GM21360 (cell line): ENCODE results near the gene IL6.
"Not testable (repeated sequence)": the region's sequence is repeated elsewhere in the genome, so short reads cannot be mapped to it uniquely, and the experiment has no call there.

ENCODE experiments used
- ATAC-seq: cut with Tn5 transposase; IDR thresholded peaks from one replicate; pipeline ENCODE4 v1.9.1; 2021; ENCODE audit warnings: mild to moderate bottlenecking, moderate library complexity; ENCODE audit not compliant: unreplicated experiment

The IL6 gene

DNA sequence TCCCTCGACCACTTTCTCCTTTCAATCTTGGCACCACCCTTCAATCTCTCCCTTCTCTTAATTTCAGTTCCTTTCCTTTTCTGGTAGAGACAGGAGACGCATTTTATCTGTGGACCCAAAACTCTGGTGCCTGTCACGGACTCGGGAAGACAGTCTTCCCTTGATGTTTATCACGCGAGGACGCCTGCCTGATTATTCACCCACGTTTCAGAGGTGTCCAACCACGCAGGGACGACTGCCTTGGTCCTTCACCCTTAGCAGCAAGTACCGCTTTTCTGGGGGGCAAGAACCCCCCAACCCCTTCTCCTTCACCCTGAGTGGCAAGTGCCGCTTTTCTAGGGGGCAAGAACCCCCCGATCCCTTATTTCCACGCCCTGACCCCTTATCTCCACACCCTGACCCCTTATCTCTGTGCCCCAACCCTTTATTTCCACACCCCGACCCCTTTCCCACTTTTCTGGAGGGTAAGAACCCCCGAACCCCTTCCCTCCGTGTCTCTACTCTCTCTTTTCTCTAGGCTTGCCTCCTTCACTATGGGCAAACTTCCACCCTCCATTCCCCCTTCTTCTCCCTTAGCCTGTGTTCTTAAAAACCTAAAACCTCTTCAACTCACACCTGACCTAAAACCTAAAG lies 22.9 kb upstream of the IL6 start:
- ATAC-seq = not testable (repeated sequence)

DNA sequence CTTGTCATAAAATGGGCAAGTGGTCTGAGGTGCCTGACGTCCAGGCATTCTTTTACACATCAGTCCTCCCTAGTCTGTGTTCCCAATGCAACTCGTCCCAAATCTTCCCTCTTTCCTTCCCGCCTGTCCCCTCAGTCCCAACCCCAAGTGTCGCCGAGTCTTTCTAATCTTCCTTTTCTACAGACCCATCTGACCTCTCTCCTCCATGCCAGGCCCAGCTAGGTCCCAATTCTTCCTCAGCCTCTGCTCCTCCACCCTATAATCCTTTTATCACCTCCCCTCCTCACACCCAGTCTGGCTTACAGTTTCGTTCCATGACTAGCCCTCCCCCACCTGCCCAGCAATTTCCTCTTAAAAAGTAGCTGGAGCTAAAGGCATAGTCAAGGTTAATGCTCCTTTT lies 22.3 kb upstream of the IL6 start:
- ATAC-seq = not testable (repeated sequence)

- not testable (repeated sequence) for ATAC-seq
Measured at GRCh38 chr7:22705874-22706273, 21.1 kb upstream of the IL6 start.

GRCh38 chr7:22707026-22707691 lies 19.8 kb upstream of the IL6 start:
- ATAC-seq = not testable (repeated sequence)

DNA sequence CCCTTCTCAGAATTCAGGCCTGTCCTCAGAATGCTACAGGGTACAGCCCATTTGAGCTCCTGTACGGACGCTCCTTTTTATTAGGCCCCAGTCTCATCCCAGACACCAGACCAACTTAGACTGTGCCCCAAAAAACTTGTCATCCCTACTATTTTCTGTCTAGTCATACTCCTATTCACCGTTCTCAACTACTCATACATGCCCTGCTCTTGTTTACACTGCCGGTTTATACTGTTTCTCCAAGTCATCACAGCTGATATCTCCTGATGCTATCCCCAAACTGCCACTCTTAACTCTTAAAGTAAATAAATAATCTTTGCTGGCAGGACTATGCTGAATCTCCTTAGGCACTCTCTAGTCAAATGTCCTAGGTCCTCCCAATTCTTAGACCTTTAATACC lies 18.8 kb upstream of the IL6 start:
- ATAC-seq = not testable (repeated sequence)

- not testable (repeated sequence) for ATAC-seq
Measured at GRCh38 chr7:22708677-22709061, 18.3 kb upstream of the IL6 start.

DNA sequence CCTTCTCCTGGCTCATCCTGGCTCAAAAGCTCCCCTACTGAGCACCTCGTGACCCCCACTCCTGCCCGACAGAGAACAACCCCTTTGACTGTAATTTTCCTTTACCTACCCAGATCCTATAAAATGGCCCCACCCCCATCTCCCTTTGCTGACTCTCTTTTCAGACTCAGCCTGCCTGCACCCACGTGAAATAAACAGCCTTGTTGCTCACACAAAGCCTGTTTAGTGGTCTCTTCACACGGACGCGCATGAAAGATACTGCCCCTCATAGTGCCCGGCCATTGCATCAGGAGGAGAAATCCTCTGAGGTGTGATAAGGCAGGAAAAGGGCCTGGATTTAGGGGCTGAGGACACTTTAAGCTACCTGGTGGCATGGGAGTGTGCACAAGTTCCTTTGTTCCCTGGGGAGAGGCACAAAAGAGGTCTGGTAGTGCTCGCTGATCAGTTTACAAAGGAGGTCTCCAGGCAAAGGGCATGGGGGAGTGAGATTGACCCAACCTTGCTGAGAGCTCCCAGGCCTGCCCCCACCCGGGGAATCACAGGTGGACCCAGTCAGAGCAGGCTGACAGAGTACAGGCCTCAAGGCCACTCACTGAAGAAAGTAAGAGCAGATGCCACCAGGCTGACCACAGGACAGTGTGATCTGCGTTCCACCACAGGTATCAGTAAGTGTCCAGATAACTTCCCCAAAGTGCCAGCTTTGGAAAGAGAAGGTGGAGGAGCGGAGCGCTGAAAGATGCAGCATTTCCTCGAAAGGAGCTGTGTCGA lies 17.8 kb upstream of the IL6 start:
- not testable (repeated sequence) for ATAC-seq

GRCh38 chr7:22709857-22710256 lies 17.1 kb upstream of the IL6 start:
- ATAC-seq = no peak

DNA sequence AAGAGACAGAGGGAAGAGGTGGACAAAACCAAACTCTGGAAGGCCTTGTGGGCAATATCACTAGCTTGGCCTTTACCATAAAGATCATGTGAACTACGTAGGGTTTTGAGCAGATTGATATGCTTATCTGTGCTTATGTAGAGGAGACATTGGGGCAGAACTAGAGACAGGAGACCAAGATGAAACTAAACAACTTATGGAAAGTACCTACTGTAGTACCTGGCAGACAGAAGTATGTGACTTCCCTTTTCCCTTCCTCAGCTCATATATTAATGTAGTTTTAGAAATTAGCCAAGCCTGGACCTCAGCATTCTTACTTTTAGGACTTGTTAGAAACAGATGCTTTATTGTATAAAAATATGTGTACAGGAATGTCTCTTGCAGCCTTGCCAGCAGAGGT lies 14.0 kb upstream of the IL6 start:
- no peak for ATAC-seq

DNA sequence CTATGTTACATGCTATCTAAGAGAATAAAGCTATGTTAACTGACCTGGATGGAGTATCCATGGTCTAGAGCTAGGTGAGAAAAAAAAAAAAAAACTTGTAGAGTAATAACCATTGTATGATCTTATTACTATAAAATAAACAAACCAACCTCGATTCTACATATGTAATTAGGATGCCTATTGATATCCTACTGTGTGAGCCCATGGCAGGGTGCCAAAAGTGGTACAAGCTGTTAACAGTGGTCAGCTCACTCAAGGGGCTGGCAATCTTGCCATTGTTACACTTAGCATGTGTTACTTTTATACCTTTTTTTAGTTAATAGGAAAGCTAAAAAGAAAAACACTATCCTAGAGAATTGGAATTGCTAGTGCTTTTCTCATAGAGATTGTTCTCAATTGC lies 13.5 kb upstream of the IL6 start:
- no peak for ATAC-seq

DNA sequence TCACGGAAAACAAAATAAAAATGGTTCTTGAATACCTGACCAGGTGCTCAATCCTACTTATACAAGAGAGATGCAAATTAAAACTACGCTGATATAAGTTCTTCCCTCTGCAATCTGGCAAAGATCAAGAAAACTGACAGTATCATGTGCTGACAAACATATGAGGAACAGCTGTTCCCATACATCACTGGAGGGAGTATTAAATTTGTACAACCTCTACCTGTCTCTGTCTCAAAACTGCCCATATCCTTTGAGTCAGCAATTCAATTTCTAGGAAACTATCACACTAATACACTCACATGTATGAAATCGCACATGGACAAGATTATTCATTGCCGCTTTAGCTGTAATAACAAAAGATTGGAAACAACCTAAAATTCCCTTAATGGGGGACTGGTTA lies 11.0 kb upstream of the IL6 start:
- ATAC-seq = no peak

DNA sequence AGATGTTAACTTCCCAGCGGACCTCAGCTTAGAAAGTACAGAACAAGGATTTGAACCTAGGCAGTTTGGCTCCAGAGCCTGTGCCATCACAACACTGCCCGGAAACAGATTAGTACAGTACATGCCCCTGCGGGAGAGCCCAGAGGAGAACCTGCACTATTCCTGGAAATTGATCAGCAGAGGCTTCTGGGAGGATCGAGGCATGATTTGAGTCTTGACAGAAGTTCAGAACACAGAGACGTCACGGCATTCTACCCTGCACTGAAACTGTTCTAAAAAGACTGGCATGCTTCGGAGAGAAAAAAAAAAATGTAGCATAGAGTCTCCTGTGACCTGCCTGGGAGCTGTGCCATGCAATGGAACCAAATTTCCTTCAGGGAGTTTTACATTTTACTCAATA lies 9.2 kb upstream of the IL6 start:
- no peak for ATAC-seq

DNA sequence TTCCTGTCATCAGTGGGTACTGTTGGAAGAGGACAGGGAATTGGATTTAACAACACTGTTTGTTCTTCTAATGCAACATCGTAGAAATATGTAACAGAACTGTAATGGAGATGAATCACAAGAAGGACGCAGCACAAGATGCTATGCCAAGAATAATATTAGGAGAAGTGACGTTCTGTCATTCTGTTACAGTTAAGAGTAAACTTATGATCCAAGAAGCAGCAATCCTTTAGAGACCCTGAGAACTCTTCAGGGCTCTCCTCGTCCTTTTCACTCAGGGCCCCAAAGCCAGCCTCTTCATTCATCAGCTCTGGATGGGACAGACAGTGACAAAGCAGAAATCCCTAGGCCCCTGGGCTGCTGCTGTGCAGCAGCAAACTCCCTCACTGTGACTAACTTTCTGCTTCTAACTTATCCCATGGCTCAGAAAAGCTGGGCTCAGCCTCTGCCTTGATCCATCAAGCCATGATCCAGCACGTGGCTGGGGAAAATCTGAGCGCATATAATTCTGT lies 8.7 kb upstream of the IL6 start:
- ATAC-seq = no peak

- ATAC-seq = no peak
Measured at GRCh38 chr7:22718911-22719420, 8.0 kb upstream of the IL6 start.

DNA sequence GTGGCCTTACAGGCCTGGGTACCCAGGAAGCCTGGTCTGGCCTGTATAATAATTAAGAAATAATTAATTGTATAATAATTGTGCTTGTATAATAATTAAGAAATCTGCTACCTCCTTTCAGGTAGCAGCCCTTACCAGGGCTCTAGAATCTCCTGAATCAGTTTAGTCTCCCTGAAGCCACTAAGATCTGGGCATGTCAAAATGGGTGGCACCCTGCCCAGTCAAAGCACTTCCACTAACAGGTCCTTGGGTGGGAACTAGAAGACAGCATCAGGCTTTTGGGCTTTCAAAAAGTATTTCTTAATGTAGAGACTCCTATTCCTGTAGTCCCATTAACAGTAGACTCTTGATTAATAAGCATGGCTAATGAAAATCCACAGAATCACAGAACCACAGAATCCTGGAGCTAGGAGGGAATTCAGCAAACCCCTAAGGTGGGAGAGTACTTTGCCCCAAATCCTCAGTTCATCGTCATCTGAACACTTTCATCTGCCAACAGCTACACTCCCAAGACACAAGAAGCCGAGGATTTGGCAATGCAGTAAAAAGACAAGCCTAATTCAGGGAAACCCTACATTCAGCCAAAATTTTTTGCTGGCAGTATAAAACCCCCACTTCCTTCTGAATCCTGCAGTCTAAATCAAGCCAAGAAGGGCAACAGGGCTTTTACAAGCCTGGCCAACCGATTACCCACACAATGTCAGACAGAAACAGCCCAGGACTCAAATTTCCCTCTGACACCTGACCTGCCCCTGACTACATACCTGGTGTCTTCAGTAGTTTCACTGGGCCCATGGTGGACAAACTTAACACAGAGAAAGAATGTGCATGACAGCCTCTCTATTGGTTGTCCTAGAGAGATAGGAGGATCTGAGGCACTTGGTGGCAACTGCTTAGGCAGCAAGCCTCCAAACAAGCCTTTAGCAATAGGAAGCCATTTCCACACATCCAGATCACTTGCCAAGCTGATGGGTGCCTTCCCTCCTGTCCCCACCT lies 5.9 kb upstream of the IL6 start:
- ATAC-seq = no peak

GRCh38 chr7:22722536-22723180 lies 4.3 kb upstream of the IL6 start:
- no peak for ATAC-seq

- ATAC-seq = no peak
Measured at GRCh38 chr7:22723181-22723601, 3.8 kb upstream of the IL6 start.

GRCh38 chr7:22723637-22724036 lies 3.4 kb upstream of the IL6 start:
- no peak for ATAC-seq

DNA sequence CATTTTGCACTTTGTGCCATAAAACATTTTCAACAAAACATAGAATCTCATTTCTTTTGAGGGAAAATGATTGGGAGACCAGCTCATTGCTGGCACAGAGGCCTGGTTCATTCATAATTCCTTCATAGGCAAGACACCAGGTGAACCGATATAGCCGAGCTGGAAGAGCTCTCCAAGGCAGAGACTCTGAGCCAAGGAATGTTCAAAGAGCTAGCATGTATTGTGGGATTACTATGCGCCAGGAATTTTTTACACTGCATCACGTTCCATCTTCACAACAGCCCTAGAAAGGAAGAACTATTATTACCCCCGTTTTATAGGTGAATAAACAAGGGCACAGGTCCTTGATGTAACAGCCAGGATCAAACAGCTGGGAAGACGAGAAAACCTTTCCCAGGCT lies 2.1 kb upstream of the IL6 start:
- no peak for ATAC-seq

DNA sequence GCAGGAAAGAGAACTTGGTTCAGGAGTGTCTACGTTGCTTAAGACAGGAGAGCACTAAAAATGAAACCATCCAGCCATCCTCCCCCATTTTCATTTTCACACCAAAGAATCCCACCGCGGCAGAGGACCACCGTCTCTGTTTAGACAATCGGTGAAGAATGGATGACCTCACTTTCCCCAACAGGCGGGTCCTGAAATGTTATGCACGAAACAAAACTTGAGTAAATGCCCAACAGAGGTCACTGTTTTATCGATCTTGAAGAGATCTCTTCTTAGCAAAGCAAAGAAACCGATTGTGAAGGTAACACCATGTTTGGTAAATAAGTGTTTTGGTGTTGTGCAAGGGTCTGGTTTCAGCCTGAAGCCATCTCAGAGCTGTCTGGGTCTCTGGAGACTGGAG lies 1.4 kb upstream of the IL6 start:
- ATAC-seq = no peak
